HFFc6 (cell line): ENCODE data around the gene CD28. TPM values are rescaled to one million over a fixed set of nuclear protein-coding genes. Genes with fewer than 3 reads are reported as not detected.

Experiments
- DNase-seq: peaks from one replicate; pipeline ENCODE4 v3.0.0-alpha.2; 2018
- H3K27ac Mint-ChIP-seq: 2 replicates; pipeline ENCODE4 v1.8.0; 2020; ENCODE audit warnings: mild to moderate bottlenecking, mixed read lengths
- H3K27me3 Mint-ChIP-seq: 2 replicates; pipeline ENCODE4 v1.8.0; 2021; ENCODE audit warnings: mild to moderate bottlenecking, moderate library complexity, mixed read lengths; ENCODE audit not compliant: insufficient read depth
- H3K36me3 Mint-ChIP-seq: 2 replicates; pipeline ENCODE4 v1.8.0; 2021; ENCODE audit warnings: low read depth, mixed read lengths
- H3K4me1 Mint-ChIP-seq: 2 replicates; pipeline ENCODE4 v1.8.0; 2020; ENCODE audit warnings: low read depth, mixed read lengths
- H3K4me3 Mint-ChIP-seq: 2 replicates; pipeline ENCODE4 v1.8.0; 2020; ENCODE audit warnings: mild to moderate bottlenecking, moderate library complexity, mixed read lengths
- H3K9me3 Mint-ChIP-seq: 2 replicates; pipeline ENCODE4 v1.8.0; 2020; ENCODE audit warnings: mild to moderate bottlenecking, mixed read lengths
- total RNA-seq, 6 experiments: library from RNA; stranded (reverse); fragmentation: NEBNext Ultra II Directional; extraction: Animal tissue kit (Norgen Biotek cat#: 25700); gene quantifications; 2 replicates in 1 of 6; 3 replicates in 5 of 6; pipeline ENCODE4 v1.2.3, GENCODE V29; 2021
- TF ChIP-seq, protein P1 (sequence below): fragments of 200-600 bp; sonication (generic); IDR thresholded peaks from 2 replicates; pipeline ENCODE4 v1.5.0; 2021; ENCODE audit warnings: antibody characterized with exemption, mild to moderate bottlenecking

Gene CD28
- total RNA-seq, 6 experiments from 2014 or later, result not detected

- Mint-ChIP-seq H3K4me1 (peaks cover 81% of the 10 kb centered on the region), H3K36me3 (no peaks in the 10 kb centered on the region), H3K27me3 (no peaks in the 10 kb centered on the region; the same call in 1 of the 2 replicates), H3K27ac (peak overlapping the region; percentile 96), H3K4me3 (peak overlapping the region; percentile 21; the same call in 1 of the 2 replicates), H3K9me3 (no peaks in the 10 kb centered on the region)
- DNase-seq, result no peak
- TF ChIP-seq, protein P1, sequence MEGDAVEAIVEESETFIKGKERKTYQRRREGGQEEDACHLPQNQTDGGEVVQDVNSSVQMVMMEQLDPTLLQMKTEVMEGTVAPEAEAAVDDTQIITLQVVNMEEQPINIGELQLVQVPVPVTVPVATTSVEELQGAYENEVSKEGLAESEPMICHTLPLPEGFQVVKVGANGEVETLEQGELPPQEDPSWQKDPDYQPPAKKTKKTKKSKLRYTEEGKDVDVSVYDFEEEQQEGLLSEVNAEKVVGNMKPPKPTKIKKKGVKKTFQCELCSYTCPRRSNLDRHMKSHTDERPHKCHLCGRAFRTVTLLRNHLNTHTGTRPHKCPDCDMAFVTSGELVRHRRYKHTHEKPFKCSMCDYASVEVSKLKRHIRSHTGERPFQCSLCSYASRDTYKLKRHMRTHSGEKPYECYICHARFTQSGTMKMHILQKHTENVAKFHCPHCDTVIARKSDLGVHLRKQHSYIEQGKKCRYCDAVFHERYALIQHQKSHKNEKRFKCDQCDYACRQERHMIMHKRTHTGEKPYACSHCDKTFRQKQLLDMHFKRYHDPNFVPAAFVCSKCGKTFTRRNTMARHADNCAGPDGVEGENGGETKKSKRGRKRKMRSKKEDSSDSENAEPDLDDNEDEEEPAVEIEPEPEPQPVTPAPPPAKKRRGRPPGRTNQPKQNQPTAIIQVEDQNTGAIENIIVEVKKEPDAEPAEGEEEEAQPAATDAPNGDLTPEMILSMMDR, result no peak
Measured at GRCh38 chr2:203681978-203682377, 24.5 kb upstream of the CD28 start.

GRCh38 chr2:203682688-203683130, 23.7 kb upstream of the CD28 start:
- DNase-seq, result peak; percentile 16
- Mint-ChIP-seq H3K27me3 (no peaks in the 10 kb centered on the region; the same call in 1 of the 2 replicates), H3K4me1 (peaks cover 88% of the 10 kb centered on the region), H3K36me3 (no peaks in the 10 kb centered on the region), H3K4me3 (peak overlapping the region; percentile 26; the same call in 1 of the 2 replicates), H3K27ac (peak overlapping the region; percentile 96), H3K9me3 (no peaks in the 10 kb centered on the region)
- TF ChIP-seq, protein P1, result no peak

GRCh38 chr2:203683421-203683820, 23.0 kb upstream of the CD28 start:
- TF ChIP-seq, protein P1, result no peak
- no peak for DNase-seq
- H3K36me3 Mint-ChIP-seq, result no peaks in the 10 kb centered on the region
- H3K9me3 Mint-ChIP-seq, result no peaks in the 10 kb centered on the region
- H3K27ac Mint-ChIP-seq, result peak overlapping the region; percentile 96
- H3K4me3 Mint-ChIP-seq, result no peak overlapping the region
- peaks cover 91% of the 10 kb centered on the region for H3K4me1 Mint-ChIP-seq
- no peaks in the 10 kb centered on the region for H3K27me3 Mint-ChIP-seq

- DNase-seq, result peak; percentile 72
- Mint-ChIP-seq H3K27me3 (no peaks in the 10 kb centered on the region), H3K36me3 (no peaks in the 10 kb centered on the region), H3K9me3 (no peaks in the 10 kb centered on the region), H3K4me1 (peaks cover 92% of the 10 kb centered on the region), H3K27ac (peak overlapping the region; percentile 96), H3K4me3 (peak overlapping the region; percentile 10; the same call in 1 of the 2 replicates)
- TF ChIP-seq, protein P1, result no peak
Measured at GRCh38 chr2:203683932-203684556, 22.4 kb upstream of the CD28 start.

GRCh38 chr2:203685081-203685621, 21.3 kb upstream of the CD28 start:
- Mint-ChIP-seq H3K36me3 (no peaks in the 10 kb centered on the region), H3K4me1 (peaks cover 90% of the 10 kb centered on the region), H3K4me3 (peak overlapping the region; percentile 47), H3K27ac (peak overlapping the region; percentile 96), H3K9me3 (no peaks in the 10 kb centered on the region), H3K27me3 (no peaks in the 10 kb centered on the region)
- TF ChIP-seq, protein P1, result no peak
- peak; percentile 88 for DNase-seq
